GM21367 (cell line): ENCODE data around the gene DUSP28.
A peak's percentile ranks its signal among the peaks of the same experiment; 100 is the strongest.

ENCODE experiments used
- ATAC-seq: cut with Tn5 transposase; IDR thresholded peaks from one replicate; pipeline ENCODE4 v1.9.1; 2021; ENCODE audit not compliant: unreplicated experiment

Gene DUSP28

DNA sequence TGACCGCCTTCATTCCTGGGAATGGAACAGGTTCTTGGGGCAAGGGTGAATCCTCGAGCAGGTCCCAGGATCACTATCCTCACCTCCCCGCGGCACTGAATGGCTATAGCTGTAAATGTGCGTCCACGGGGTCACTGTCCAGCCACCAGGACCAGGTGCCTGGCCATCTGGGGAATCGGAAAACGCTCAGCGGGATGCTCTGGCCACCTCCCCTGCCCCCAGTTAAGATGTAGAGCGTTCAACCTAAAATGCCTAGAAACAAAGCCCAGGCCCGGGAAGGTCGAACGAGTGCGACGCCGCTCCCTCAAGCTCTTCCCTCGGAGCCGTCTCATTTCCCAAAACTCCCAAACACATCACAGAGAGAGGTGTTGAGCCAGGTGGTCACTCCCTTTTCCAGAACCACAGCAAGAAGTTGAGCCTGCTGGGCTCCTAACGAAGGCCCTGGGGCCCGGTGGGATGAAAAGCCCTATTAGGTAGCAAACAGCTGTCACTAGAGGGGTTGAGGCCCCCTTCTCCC, 25.6 kb downstream of the DUSP28 start:
- ATAC-seq = no peak

DNA sequence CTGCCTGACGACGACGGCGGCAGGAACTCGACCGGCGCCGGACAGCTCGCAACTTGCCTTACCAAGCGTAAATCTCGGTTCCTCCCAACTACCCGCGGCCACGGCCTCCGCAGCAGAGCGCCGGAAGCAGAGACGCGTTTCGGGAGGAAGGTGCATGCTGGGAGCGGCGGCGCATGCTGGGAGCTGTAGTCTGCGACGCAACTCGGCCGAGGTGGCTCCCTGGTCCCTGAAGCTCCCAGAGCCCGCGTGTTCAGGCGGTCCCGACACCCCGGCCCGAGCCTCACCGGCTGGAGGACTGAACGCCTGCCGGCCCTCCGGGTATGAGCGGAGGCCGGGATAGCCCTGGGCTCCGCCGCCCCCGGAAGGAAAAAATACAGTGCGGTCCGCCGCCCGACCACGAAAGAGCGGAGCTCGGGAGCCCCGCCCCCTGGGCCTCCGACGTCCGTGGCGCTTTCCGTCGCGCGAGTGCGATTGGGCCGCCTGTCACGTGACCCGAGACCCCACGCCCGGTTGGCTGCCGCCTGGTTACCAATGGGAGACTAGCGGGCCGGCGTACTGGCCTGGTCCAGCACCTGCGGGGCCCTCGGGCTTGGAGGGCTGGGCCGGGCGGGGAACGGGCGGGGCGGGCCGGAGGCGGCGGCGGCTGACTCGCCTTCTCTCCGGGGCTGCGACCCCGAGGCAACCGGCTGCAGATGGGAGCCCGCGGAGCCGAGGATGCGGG, 26.2 kb downstream of the DUSP28 start, which contains the start of gene CAPN10:
CAPN10 (plus strand) TSS at position 537 of the 721 bp plus-strand sequence; CDS start at position 715, 178 bp downstream.
- ATAC-seq = peak; percentile 46

DNA sequence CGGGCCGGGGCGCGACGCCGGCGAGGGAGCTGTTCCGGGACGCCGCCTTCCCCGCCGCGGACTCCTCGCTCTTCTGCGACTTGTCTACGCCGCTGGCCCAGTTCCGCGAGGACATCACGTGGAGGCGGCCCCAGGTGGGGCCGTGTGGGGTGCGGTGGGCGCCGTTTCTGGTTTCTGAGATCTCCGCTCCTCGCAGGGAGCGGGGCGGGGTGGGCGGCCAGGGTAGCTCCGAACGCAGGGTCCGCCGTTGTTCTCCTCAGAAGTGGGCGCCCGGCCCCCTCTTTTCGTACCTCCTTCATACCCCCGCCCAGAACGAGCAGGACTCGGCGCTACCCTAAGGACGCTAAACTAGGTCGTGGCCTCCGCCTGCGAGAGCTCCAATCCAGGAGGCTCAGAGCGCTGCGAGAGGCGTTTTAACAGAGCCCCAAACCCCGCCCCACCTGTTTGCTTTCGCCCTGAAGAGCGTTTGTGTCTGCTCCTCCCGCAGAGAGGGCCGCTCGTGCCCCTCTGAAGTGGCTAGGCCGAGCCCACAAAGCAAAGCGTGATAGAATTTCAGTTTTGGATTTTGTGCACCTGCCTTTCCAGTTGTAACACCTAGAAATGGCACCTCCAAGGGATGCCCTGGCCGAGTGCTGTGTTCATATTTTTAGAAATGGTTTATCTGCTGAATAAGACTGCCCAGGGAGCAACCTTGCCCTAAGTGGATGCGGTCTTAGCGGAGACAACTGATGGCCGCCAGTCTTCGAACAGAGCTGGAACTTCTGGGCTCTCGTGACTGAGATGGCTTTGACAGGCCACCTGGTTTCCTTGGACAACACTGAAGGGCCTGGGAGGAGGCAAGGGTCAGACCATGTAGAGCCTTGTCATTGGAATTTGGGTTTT, 27.0 kb downstream of the DUSP28 start:
- ATAC-seq = no peak

DNA sequence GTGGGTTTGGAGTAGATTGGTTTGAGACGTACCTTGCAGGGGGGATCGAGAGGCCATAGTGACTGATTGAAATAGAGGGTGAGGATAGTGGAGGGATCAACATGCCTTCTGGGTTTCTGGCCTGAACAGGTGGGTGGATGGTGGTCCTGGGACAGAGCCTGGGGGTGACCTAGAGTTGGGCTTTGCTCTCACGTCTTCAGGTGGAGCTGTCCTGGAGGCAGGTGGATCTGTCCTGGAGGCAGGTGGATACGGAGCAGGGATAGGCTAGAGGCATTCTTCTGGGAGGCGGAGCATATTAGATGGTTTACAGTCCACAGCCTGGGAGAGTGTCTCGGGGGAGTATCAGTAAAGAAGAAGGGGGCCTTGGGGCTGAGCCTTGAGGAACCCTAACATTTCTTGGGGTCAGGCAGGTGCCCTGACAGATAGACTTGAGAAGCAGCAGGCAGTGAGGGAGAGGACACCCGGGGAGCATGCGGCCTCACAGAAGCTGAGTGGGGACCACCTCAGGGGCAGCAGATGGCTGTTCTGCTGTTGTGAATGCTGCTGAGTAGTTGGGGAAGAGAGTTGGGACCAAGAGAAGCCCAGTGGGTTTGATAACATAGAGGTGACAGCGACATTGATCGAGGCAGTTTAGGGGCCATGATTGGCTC, 28.0 kb downstream of the DUSP28 start:
- ATAC-seq = no peak

DNA sequence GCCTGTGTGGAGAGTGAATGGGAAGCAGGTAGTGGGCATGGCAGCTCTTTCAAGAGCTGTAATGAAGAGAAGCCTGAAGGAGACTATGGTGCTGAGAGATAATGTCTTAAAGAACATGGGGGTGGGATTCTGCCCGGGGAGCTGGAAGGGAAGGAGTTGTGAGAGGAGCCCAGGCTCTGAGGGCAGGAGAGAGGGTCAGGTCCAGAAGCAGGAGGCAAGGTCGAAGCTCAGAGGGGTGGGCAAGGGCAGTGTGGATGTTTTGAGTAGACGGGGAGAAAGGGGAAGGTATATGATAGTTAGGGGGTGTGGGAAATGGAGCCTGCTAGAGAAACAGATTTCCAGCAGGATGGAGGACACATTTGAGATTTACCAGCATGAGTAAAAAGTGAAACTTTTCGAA, 28.5 kb downstream of the DUSP28 start:
- no peak for ATAC-seq

DNA sequence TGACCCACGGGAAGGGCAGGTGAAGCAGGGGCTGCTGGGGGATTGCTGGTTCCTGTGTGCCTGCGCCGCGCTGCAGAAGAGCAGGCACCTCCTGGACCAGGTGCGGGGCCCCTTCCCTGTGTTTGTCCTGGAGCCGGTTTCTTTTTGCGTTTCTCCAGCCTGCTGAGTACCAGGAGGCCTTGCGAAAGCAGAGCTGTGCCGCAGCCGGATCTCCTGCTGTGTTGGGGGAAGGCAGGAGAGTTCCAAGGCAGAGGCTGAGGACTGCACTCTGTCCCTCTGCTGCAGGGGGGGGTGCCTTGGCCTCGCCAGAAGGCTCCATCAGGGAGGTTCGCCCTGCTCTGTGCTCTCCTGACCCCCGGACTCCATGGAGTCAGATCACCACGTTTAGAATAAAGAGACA, 29.2 kb downstream of the DUSP28 start:
- ATAC-seq = no peak

DNA sequence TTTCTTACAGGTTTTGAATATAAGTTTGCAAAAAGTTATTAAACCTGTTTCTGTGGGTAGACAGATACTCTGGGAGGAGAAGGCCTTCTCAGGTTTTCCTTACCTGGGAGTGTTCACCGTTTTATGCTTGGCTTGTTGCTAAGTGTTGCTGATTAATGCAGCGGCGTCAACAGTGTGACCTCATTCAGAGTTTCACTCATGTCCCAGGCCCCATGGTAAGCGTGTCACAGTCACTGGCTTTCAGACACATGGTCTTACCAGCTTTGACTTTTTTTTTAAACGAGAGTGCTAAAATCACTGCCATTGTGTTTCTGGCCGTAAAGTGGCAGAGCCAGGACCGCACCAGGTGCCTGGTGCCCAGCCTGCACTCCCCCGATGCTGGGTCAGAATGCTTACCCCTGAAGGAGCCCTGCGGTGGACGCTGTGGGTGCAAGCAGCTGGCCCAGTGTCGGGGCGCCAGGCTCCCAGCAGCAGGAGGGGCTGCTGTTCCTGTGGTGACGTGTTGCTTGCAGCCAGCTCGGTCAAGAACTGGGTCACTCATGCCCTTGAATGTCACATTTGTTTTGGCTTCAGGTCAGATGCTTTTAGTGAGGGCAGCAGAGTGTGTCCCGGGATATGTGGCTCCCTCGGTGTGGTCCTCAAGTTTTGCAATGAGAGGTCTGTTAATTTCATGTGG, 29.8 kb downstream of the DUSP28 start:
- no peak for ATAC-seq

DNA sequence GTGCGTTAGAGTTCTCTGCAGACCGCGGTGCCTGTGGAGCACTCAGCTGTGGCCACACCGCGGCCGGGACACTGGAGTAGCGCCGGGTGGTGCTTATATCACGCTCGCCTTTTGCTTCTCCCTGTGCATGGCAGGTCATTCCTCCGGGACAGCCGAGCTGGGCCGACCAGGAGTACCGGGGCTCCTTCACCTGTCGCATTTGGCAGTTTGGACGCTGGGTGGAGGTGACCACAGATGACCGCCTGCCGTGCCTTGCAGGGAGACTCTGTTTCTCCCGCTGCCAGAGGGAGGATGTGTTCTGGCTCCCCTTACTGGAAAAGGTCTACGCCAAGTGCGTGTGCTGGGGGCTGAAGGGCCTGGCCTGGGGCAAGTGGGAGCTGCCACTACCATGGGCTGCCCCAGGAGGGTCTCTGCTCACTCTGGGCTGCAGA, 30.5 kb downstream of the DUSP28 start:
- ATAC-seq = no peak

DNA sequence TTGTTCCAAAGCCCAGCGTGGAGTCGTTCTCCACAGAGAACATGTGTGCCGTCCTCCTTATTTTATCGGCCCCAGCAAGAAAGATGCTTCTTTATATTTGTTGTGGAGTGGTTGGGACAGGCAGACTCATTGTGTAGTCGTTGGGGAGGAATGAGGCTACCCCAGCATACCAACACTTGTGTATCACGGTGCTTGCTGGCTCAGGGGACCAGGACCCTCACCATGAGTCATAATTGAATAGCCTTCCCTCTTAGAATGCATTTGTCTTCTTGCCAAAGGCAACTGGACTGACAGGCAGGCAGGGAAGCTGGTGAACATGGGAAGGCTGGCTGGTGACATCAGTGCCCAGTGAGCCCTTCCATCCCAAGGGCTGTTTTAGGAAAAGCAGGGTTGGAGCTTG, 31.1 kb downstream of the DUSP28 start:
- no peak for ATAC-seq

DNA sequence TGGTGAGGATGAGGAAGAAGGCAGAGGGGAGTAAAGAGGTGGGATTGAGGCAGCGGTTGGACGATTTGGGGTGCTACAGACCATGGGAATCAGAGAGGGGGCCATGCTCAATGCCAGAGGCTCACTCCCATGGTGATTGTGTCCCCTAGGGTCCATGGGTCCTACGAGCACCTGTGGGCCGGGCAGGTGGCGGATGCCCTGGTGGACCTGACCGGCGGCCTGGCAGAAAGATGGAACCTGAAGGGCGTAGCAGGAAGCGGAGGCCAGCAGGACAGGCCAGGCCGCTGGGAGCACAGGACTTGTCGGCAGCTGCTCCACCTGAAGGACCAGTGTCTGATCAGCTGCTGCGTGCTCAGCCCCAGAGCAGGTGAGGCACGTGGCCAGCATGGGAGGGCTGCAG, 31.6 kb downstream of the DUSP28 start:
- no peak for ATAC-seq

DNA sequence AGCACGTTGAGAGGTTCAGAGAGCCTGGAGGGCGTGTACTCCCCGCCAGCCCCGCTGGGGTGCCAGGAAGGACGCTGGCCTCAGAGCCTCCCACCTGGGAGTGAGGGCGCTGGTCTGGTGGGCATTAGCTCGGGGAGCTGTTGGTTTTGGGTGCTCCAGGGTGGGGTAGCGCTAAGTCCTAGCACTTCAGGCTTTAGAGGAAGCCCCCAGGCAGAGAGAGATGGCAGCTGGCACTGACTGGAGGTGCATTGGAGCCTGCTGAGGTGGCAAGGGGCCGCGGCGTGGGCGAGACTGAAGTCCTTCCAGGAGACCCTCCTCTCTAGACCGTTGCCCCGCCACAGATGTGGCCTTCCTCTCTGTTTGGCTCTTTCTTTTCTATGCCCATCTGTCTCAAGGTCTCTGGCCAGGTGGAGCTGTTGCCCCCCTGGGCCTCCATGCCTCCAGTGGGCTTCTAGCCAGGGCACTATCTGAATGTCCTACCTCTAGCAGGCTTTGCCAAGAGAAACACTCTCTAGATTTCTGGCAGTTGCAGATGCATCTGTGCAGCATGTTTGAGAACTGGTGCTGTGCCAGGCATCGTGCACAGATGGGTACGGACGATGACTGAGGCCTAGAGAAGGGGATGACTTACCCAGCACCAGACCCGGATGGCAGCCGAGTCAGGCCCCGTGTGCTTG, 33.0 kb downstream of the DUSP28 start:
- no peak for ATAC-seq

DNA sequence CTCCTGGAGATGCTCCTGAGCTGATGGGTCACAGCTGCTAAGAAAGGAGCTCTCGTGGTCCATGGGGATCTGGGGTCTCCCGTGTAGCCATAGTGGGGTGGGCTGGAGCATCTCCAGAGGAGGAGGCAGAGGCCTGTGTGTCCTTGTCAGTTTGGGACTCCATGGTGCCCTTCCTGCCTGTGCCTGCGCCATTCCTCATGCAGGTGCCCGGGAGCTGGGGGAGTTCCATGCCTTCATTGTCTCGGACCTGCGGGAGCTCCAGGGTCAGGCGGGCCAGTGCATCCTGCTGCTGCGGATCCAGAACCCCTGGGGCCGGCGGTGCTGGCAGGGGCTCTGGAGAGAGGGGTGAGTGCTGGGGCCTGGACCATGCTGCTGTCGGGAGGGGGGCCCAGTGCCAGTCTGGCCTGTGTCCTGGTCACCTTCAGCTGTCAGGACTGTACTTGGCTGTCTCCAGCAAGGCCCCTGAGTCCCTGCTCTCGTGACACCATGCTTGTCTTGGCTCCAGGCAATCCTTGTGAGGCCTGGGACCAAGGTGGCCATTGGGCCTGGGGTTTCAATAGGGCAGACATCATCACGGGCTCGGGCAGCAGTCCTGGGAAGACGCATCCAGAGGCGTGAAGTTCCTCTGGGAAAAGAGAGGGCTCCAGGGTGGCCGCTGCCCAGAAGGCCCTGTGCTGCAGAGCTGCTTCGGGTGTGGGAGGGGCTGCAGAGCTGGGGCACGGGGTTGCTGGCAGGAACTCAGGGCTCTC, 33.7 kb downstream of the DUSP28 start:
- ATAC-seq = no peak

DNA sequence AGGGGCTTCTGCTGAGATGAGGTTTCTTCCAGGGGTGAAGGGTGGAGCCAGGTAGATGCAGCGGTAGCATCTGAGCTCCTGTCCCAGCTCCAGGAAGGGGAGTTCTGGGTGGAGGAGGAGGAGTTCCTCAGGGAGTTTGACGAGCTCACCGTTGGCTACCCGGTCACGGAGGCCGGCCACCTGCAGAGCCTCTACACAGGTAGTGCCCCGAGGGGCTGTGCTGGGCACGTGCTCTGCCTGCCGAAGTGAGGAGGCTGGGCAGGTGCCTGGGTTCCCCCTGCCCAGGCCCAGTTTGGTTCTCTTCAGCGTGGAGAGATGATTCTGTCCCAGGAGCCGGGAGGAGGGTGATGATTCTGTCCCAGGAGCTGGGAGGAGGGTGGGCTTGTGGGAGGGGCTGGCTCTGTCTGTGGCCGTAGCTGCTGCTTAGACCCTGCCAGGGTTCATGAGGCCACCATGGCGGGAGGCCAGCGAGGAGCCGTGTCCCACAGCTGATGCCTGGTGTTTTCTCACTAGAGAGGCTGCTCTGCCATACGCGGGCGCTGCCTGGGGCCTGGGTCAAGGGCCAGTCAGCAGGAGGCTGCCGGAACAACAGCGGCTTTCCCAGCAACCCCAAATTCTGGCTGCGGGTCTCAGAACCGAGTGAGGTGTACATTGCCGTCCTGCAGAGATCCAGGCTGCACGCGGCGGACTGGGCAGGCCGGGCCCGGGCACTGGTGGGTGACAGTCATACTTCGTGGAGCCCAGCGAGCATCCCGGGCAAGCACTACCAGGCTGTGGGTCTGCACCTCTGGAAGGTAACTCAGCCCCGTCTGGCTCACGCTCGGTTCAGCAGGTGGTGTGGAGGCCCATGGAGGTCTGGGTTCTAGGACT, 34.6 kb downstream of the DUSP28 start:
- ATAC-seq = no peak

DNA sequence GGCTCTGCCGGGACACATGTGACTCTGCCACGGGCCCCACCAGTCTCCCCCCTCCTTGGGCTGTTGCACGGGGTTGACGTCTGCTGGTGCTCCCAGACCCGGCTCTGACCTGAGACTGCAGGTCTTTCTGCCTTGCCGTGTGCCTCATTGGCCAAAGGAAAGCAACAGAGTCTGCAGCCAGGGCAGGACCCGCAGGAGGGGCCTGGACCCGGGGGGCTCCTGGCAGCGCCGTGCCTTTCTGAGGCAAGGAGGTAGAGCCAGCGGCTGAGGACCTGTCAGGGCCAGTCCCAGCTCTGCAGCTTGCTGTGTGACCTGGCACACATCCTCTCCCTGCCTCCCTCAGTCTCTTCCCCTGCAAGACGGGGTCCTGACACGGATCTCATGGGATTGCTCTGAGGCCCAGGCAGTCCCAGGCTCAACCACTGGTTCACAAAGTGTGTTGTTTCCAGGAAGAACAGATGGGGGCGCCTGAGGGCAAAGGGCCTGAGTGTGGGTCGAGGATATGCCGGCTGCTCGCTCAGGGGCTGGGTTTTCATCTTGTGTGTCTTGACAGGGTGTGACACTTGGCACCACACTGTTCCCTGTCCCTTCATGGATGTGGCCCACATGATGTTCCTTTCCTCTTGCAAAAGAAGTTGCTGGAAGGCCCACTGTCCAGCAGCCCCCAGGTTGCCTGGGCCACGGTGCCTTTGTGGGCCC, 35.4 kb downstream of the DUSP28 start:
- ATAC-seq = no peak

DNA sequence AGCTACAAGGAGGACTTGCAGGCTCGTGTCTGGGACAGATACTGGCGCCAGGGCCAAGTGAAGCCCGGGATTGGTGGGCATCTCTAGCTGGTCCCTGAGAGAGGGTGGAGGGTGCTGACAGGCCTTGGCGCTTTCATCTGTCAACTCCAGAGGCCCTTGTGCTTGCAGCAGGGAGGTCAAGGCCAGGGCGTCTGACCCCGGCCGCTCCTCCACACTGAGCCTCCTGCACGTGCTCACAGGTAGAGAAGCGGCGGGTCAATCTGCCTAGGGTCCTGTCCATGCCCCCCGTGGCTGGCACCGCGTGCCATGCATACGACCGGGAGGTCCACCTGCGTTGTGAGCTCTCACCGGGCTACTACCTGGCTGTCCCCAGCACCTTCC, 35.9 kb downstream of the DUSP28 start:
- no peak for ATAC-seq

DNA sequence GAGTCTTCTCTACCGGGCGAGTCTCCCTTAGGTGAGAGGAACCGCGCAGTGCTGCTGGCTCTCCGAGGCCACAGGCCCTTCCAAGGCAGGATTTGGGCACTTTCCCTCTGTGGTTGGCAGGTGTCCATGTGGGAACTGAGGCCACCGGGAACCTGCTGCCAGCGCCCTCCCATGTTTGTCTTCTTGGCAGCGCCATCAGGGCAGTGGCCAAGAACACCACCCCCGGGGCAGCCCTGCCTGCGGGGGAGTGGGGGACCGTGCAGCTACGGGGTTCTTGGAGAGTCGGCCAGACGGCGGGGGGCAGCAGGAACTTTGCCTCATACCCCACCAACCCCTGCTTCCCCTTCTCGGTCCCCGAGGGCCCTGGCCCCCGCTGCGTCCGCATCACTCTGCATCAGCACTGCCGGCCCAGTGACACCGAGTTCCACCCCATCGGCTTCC, 36.4 kb downstream of the DUSP28 start:
- no peak for ATAC-seq

DNA sequence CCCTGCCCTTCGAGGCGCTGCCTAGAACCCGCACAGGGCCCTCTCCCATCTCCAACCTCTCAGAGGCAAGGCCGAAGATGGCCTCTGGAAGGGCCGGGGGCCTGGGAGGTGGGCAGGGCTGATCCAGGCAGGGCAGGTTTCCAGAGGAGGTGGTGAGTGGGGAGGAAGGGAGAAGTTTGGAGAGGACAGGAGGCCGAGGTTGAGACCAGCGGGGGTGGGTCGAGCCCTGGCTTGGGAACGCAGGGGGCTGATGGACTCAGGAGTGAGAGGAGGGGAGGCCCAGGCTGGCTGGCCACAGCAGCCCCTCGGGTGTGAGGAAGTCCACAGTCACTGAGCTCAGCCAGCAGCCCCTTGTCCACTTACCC, 36.9 kb downstream of the DUSP28 start:
- no peak for ATAC-seq
